ENCODE measurements around the gene SEMA5A.

SEMA5A gene

DNA sequence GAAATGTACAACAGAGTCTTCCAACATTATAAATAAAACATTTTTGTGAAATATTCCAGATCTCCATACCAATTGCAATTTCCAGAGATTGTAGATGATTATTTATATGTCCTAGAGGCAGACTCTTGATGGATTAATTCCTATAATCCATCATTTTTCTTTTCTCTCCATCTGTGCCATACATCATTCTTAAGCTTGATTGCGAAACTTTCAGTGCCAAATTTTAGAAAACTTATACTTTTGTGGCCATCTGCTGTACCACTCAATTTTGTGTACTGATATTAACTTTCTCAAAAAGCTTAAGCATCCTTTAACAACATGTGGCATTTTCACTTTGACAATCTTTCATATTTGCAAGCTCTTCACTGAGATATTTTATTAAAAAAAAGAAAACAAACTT, 446.9 kb downstream of the SEMA5A start:
- TF ChIP-seq, protein P1, sequence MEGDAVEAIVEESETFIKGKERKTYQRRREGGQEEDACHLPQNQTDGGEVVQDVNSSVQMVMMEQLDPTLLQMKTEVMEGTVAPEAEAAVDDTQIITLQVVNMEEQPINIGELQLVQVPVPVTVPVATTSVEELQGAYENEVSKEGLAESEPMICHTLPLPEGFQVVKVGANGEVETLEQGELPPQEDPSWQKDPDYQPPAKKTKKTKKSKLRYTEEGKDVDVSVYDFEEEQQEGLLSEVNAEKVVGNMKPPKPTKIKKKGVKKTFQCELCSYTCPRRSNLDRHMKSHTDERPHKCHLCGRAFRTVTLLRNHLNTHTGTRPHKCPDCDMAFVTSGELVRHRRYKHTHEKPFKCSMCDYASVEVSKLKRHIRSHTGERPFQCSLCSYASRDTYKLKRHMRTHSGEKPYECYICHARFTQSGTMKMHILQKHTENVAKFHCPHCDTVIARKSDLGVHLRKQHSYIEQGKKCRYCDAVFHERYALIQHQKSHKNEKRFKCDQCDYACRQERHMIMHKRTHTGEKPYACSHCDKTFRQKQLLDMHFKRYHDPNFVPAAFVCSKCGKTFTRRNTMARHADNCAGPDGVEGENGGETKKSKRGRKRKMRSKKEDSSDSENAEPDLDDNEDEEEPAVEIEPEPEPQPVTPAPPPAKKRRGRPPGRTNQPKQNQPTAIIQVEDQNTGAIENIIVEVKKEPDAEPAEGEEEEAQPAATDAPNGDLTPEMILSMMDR (IDR thresholded peaks at IDR 0.05): no peak
- Histone ChIP-seq H3K4me3 (ENCODE audit: low read depth in 1 of 2, low read length in 1 of 2) (no peak overlapping the region), H3K9me3 (no peaks in the 10 kb centered on the region), H3K27ac (no peak overlapping the region), H3K36me3 (no peaks in the 10 kb centered on the region), H3K27me3 (no peaks in the 10 kb centered on the region), H3K4me1 (ENCODE audit: control insufficient read depth in 1 of 2, insufficient read depth in 1 of 2, low read depth in 1 of 2, low read length in 1 of 2) (no peaks in the 10 kb centered on the region)

DNA sequence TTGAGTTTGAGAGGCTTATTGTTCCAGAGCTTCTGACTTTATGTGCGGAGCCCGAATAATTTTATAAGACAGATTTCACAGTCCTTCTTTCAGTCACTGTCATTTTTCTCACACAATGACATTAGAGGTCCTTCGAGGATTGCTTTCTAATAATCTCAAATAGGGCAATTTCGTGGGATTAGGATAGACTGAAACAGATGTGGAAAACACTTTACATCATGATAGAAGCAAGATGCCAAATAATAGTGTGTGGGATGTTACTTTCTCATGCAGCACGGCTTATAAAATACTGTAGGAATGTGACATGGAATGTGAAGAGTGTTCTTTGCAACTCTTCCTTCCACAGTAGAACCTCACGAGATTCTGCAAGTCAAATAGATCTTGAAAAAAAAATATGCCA, 451.3 kb downstream of the SEMA5A start:
- Histone ChIP-seq H3K9me3 (no peaks in the 10 kb centered on the region), H3K27me3 (no peaks in the 10 kb centered on the region), H3K36me3 (no peaks in the 10 kb centered on the region), H3K27ac (no peak overlapping the region), H3K4me3 (ENCODE audit: low read depth in 1 of 2, low read length in 1 of 2) (no peak overlapping the region), H3K4me1 (ENCODE audit: control insufficient read depth in 1 of 2, insufficient read depth in 1 of 2, low read depth in 1 of 2, low read length in 1 of 2) (no peaks in the 10 kb centered on the region)
- TF ChIP-seq, protein P1 (IDR thresholded peaks at IDR 0.05): no peak

GRCh38 chr5:9091896-9092662, 453.8 kb downstream of the SEMA5A start:
- H3K27me3 ChIP-seq: no peaks in the 10 kb centered on the region
- H3K27ac ChIP-seq: no peak overlapping the region
- H3K9me3 ChIP-seq: no peaks in the 10 kb centered on the region
- H3K36me3 ChIP-seq: no peaks in the 10 kb centered on the region
- H3K4me1 ChIP-seq (ENCODE audit: control insufficient read depth in 1 of 2, insufficient read depth in 1 of 2, low read depth in 1 of 2, low read length in 1 of 2): no peaks in the 10 kb centered on the region
- TF ChIP-seq, protein P1 (IDR thresholded peaks at IDR 0.05): no peak
- no peak overlapping the region for H3K4me3 ChIP-seq (ENCODE audit: low read depth in 1 of 2, low read length in 1 of 2)

DNA sequence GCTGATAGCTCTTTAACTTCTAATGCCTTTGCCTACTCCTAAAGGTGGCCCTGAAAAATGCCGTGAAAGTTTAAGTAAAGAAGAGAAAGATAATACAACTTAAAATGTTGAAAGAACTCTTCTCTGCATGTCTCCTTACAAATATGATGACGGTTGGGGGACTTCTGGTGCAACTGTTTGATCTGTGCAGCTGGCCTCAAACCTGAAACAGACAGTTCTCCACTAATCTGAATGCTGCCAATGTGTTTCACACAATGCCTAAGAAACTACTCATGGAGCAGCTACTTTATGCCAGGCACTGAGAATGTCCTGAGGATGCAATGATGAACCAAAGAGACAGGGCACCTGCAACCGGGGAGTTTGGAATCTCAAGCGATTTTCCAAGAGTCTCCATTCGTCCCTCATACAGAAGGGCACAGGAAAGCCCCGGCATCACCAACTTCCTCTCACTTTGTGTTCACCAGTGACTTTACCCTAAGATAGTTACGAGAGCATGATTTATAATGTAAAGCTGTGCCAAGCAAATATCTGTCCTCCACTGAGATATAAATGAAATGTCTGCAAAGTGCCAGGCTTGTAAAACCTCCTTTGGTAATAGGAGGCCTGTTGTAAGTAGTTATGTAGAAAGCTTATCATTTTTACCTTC, 455.4 kb downstream of the SEMA5A start:
- H3K36me3 ChIP-seq: no peaks in the 10 kb centered on the region
- no peaks in the 10 kb centered on the region for H3K9me3 ChIP-seq
- TF ChIP-seq, protein P1 (IDR thresholded peaks at IDR 0.05): no peak
- H3K4me3 ChIP-seq (ENCODE audit: low read depth in 1 of 2, low read length in 1 of 2): no peak overlapping the region
- no peaks in the 10 kb centered on the region for H3K4me1 ChIP-seq (ENCODE audit: control insufficient read depth in 1 of 2, insufficient read depth in 1 of 2, low read depth in 1 of 2, low read length in 1 of 2)
- no peak overlapping the region for H3K27ac ChIP-seq
- no peaks in the 10 kb centered on the region for H3K27me3 ChIP-seq

DNA sequence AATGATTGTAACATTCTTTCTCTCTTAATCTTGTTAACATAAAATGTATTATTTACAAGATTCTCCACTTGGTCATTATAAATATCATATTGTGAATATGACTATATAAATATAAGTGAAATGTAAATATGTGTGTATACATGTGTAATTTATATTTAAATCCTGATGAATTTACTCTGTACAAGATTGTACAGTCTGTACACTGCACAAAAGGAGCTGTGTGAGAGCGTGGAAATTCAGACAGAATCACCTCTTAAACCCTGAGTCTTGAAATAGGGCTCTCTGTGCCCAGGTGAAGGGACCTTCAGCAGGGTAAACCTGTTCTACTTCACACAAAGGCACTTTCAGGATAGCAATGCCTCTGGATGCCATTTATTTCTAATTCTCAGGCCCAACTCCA, 456.0 kb downstream of the SEMA5A start:
- H3K4me1 ChIP-seq (ENCODE audit: control insufficient read depth in 1 of 2, insufficient read depth in 1 of 2, low read depth in 1 of 2, low read length in 1 of 2): no peaks in the 10 kb centered on the region
- H3K27ac ChIP-seq: no peak overlapping the region
- no peaks in the 10 kb centered on the region for H3K27me3 ChIP-seq
- no peak overlapping the region for H3K4me3 ChIP-seq (ENCODE audit: low read depth in 1 of 2, low read length in 1 of 2)
- TF ChIP-seq, protein P1 (IDR thresholded peaks at IDR 0.05): no peak
- H3K9me3 ChIP-seq: no peaks in the 10 kb centered on the region
- no peaks in the 10 kb centered on the region for H3K36me3 ChIP-seq

All from neutrophil (primary cell).